VCaP (cell line): ENCODE data around the gene CDH4.

Experiments
- H3K27ac ChIP-seq: fragments of 450-650 bp; 2 replicates; pipeline ENCODE4 v1.5.1; 2017
- CTCF ChIP-seq: fragments of 450-650 bp; conservative IDR thresholded peaks from 2 replicates; pipeline ENCODE4 v1.5.1; 2017; ENCODE audit warnings: mild to moderate bottlenecking, moderate library complexity

Gene CDH4

GRCh38 chr20:61647702-61648101 lies 395.6 kb downstream of the CDH4 start:
- no peak overlapping the region for H3K27ac ChIP-seq
- no peak for TF ChIP-seq CTCF

GRCh38 chr20:61649105-61649859 lies 397.2 kb downstream of the CDH4 start:
- no peak for TF ChIP-seq CTCF

GRCh38 chr20:61649860-61650162 lies 397.8 kb downstream of the CDH4 start:
- H3K27ac ChIP-seq, result no peak overlapping the region
- TF ChIP-seq CTCF, result no peak

More at GRCh38 chr20:61649105-61649859, 397.2 kb downstream of the CDH4 start:
- no peak overlapping the region for H3K27ac ChIP-seq

GRCh38 chr20:61650912-61651733 lies 399.1 kb downstream of the CDH4 start:
- no peak for TF ChIP-seq CTCF

GRCh38 chr20:61652146-61652545 lies 400.1 kb downstream of the CDH4 start:
- no peak overlapping the region for H3K27ac ChIP-seq
- no peak for TF ChIP-seq CTCF

More at GRCh38 chr20:61650912-61651733, 399.1 kb downstream of the CDH4 start:
- no peak overlapping the region for H3K27ac ChIP-seq

GRCh38 chr20:61654726-61655125 lies 402.7 kb downstream of the CDH4 start:
- no peak overlapping the region for H3K27ac ChIP-seq
- TF ChIP-seq CTCF, result no peak

- TF ChIP-seq CTCF, result no peak
- H3K27ac ChIP-seq, result no peak overlapping the region
These were observed 403.5 kb downstream of the CDH4 start for GRCh38 chr20:61655591-61655990.
